Anterior cingulate cortex (tissue), 58 donors: ENCODE data around the gene TOGARAM2.
"Not testable (repeated sequence)": the region's sequence is repeated elsewhere in the genome, so short reads cannot be mapped to it uniquely, and the experiment has no call there.

ENCODE experiments used
- DNase-seq, 58 donors: peaks; one replicate each; lab custom pipeline; 2025; lab: John Stamatoyannopoulos, UW

TOGARAM2 gene

GRCh38 chr2:29066271-29066860, 85.3 kb downstream of the TOGARAM2 start:
- DNase-seq, result no peak

GRCh38 chr2:29066997-29067605, 86.0 kb downstream of the TOGARAM2 start:
- DNase-seq, result no peak

- no peak for DNase-seq
These were observed 87.4 kb downstream of the TOGARAM2 start for GRCh38 chr2:29068513-29068912.

GRCh38 chr2:29070526-29070925, 89.4 kb downstream of the TOGARAM2 start:
- DNase-seq, result no peak

GRCh38 chr2:29071032-29071975, 90.2 kb downstream of the TOGARAM2 start:
- no peak for DNase-seq

- no peak for DNase-seq
These were observed 91.2 kb downstream of the TOGARAM2 start for GRCh38 chr2:29072251-29072650.

- DNase-seq, result no peak
These were observed 92.0 kb downstream of the TOGARAM2 start for GRCh38 chr2:29072971-29073725.

- no peak for DNase-seq
These were observed 92.8 kb downstream of the TOGARAM2 start for GRCh38 chr2:29073933-29074332.

- no peak for DNase-seq
These were observed 93.3 kb downstream of the TOGARAM2 start, which contains the start of gene PCARE for GRCh38 chr2:29074411-29074810. TSS of gene PCARE (minus strand) at chr2:29074523. CDS start at chr2:29074261, 262 bp downstream.

- peak in 54 of 58 donors; percentile 22 to 91 (median 71) for DNase-seq
These were observed 95.0 kb downstream of the TOGARAM2 start for GRCh38 chr2:29075894-29076705.

GRCh38 chr2:29079887-29080286, 98.8 kb downstream of the TOGARAM2 start:
- no peak for DNase-seq

GRCh38 chr2:29080886-29081743, 100.0 kb downstream of the TOGARAM2 start:
- DNase-seq, result no peak

GRCh38 chr2:29082804-29083495, 101.9 kb downstream of the TOGARAM2 start:
- no peak for DNase-seq

- DNase-seq, result peak in 1 of 58 donors; percentile 17
These were observed 103.5 kb downstream of the TOGARAM2 start for GRCh38 chr2:29084554-29084953.

GRCh38 chr2:29090311-29090710, 109.2 kb downstream of the TOGARAM2 start:
- DNase-seq, result not testable (repeated sequence)

GRCh38 chr2:29096969-29097368, 115.9 kb downstream of the TOGARAM2 start:
- no peak for DNase-seq

- no peak for DNase-seq
These were observed 116.5 kb downstream of the TOGARAM2 start for GRCh38 chr2:29097569-29097968.

- DNase-seq, result no peak
These were observed 119.5 kb downstream of the TOGARAM2 start for GRCh38 chr2:29100564-29100963.
